ENCODE data around the gene SERPINB10.

DNA sequence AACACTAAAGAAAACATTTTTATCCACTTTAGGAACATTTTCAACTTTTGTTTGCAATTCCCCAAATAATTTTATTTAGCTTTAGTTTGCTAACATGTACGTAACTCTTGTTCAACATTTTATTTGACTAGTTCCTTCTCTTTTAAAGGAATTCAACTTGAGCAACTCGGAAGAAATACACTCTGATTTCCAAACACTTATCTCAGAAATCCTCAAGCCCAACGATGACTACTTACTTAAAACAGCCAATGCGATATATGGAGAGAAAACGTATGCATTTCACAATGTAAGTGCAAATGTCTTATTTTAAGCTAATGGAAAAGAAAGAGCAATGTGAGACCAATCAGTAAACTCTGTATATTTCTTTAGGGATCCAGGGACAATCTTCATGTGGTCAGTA lies 10.1 kb downstream of the SERPINB10 start:
- TF ChIP-seq, protein P1, sequence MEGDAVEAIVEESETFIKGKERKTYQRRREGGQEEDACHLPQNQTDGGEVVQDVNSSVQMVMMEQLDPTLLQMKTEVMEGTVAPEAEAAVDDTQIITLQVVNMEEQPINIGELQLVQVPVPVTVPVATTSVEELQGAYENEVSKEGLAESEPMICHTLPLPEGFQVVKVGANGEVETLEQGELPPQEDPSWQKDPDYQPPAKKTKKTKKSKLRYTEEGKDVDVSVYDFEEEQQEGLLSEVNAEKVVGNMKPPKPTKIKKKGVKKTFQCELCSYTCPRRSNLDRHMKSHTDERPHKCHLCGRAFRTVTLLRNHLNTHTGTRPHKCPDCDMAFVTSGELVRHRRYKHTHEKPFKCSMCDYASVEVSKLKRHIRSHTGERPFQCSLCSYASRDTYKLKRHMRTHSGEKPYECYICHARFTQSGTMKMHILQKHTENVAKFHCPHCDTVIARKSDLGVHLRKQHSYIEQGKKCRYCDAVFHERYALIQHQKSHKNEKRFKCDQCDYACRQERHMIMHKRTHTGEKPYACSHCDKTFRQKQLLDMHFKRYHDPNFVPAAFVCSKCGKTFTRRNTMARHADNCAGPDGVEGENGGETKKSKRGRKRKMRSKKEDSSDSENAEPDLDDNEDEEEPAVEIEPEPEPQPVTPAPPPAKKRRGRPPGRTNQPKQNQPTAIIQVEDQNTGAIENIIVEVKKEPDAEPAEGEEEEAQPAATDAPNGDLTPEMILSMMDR (IDR thresholded peaks at IDR 0.05 in 8 of 11, conservative IDR thresholded peaks at IDR 0.05 in 3 of 11) = no peak
- no peak for TF ChIP-seq POLR2A (IDR thresholded peaks at IDR 0.05)
